Esophagus squamous epithelium (tissue), 4 donors: ENCODE results near the gene FN1.

Experiments
- POLR2A ChIP-seq, 4 donors: fragments of 450-650 bp; IDR thresholded peaks; one replicate each; pipeline ENCODE4 v1.6.1; 2017; ENCODE audit warnings: antibody characterized with exemption in 4 of 4, mild to moderate bottlenecking in 4 of 4, moderate library complexity in 3 of 4
- TF ChIP-seq, protein P1 (sequence below), 6 experiments: fragments of 450-650 bp in 4 of 6; fragments of 200-600 bp in 2 of 6; sonication (generic) in 2 of 6; IDR thresholded peaks; one replicate each; pipeline ENCODE4 v1.5.1; 2016 to 2019; ENCODE audit warnings: antibody characterized with exemption in 6 of 6, mild to moderate bottlenecking in 4 of 6, moderate library complexity in 4 of 6

GRCh38 chr2:215439404-215439803 is 3.5 kb upstream of the FN1 start:
- TF ChIP-seq, protein P1, sequence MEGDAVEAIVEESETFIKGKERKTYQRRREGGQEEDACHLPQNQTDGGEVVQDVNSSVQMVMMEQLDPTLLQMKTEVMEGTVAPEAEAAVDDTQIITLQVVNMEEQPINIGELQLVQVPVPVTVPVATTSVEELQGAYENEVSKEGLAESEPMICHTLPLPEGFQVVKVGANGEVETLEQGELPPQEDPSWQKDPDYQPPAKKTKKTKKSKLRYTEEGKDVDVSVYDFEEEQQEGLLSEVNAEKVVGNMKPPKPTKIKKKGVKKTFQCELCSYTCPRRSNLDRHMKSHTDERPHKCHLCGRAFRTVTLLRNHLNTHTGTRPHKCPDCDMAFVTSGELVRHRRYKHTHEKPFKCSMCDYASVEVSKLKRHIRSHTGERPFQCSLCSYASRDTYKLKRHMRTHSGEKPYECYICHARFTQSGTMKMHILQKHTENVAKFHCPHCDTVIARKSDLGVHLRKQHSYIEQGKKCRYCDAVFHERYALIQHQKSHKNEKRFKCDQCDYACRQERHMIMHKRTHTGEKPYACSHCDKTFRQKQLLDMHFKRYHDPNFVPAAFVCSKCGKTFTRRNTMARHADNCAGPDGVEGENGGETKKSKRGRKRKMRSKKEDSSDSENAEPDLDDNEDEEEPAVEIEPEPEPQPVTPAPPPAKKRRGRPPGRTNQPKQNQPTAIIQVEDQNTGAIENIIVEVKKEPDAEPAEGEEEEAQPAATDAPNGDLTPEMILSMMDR (IDR thresholded peaks at IDR 0.05): no peak
- no peak for TF ChIP-seq POLR2A (IDR thresholded peaks at IDR 0.05)
